Measurements from ENCODE around the gene ICE1.
"Not testable (repeated sequence)": the region's sequence is repeated elsewhere in the genome, so short reads cannot be mapped to it uniquely, and the experiment has no call there.

ICE1 gene

GRCh38 chr5:5413856-5414255 lies 8.6 kb upstream of the ICE1 start:
- H3K36me3 ChIP-seq (ENCODE audit: insufficient read depth, low read length); H3K4me1 ChIP-seq (ENCODE audit: insufficient read depth, low read length); H3K9me3 ChIP-seq (ENCODE audit: low read length); H2AFZ ChIP-seq (ENCODE audit: low read depth, low read length); H3K27me3 ChIP-seq (ENCODE audit: insufficient read depth, low read length); H3K4me3 ChIP-seq (ENCODE audit: low read length): not testable (repeated sequence)

GRCh38 chr5:5414999-5415398 lies 7.5 kb upstream of the ICE1 start:
- H2AFZ ChIP-seq (ENCODE audit: low read depth, low read length), result no peak overlapping the region
- no peaks in the 10 kb centered on the region for H3K9me3 ChIP-seq (ENCODE audit: low read length)
- no peaks in the 10 kb centered on the region for H3K4me1 ChIP-seq (ENCODE audit: insufficient read depth, low read length)

GRCh38 chr5:5416733-5417132 lies 5.7 kb upstream of the ICE1 start:
- Histone ChIP-seq H3K27me3 (ENCODE audit: insufficient read depth, low read length) (no peaks in the 10 kb centered on the region), H2AFZ (ENCODE audit: low read depth, low read length) (no peak overlapping the region), H3K4me1 (ENCODE audit: insufficient read depth, low read length) (peaks cover 8% of the 10 kb centered on the region), H3K4me3 (ENCODE audit: low read length) (no peak overlapping the region), H3K36me3 (ENCODE audit: insufficient read depth, low read length) (no peaks in the 10 kb centered on the region), H3K9me3 (ENCODE audit: low read length) (no peaks in the 10 kb centered on the region)

More at GRCh38 chr5:5414999-5415398, 7.5 kb upstream of the ICE1 start:
- H3K27me3 ChIP-seq (ENCODE audit: insufficient read depth, low read length), result no peaks in the 10 kb centered on the region
- H3K4me3 ChIP-seq (ENCODE audit: low read length), result no peak overlapping the region
- H3K36me3 ChIP-seq (ENCODE audit: insufficient read depth, low read length), result no peaks in the 10 kb centered on the region

- H3K4me1 ChIP-seq (ENCODE audit: insufficient read depth, low read length), result peaks cover 8% of the 10 kb centered on the region
- H3K4me3 ChIP-seq (ENCODE audit: low read length), result no peak overlapping the region
- H3K36me3 ChIP-seq (ENCODE audit: insufficient read depth, low read length), result no peaks in the 10 kb centered on the region
- H3K27me3 ChIP-seq (ENCODE audit: insufficient read depth, low read length), result no peaks in the 10 kb centered on the region
- H2AFZ ChIP-seq (ENCODE audit: low read depth, low read length), result no peak overlapping the region
- H3K9me3 ChIP-seq (ENCODE audit: low read length), result no peaks in the 10 kb centered on the region
Observed at GRCh38 chr5:5418006-5418405, 4.5 kb upstream of the ICE1 start.

GRCh38 chr5:5418764-5419163 lies 3.7 kb upstream of the ICE1 start:
- Histone ChIP-seq H3K27me3 (ENCODE audit: insufficient read depth, low read length) (no peaks in the 10 kb centered on the region), H2AFZ (ENCODE audit: low read depth, low read length) (no peak overlapping the region), H3K36me3 (ENCODE audit: insufficient read depth, low read length) (no peaks in the 10 kb centered on the region), H3K9me3 (ENCODE audit: low read length) (no peaks in the 10 kb centered on the region), H3K4me3 (ENCODE audit: low read length) (no peak overlapping the region), H3K4me1 (ENCODE audit: insufficient read depth, low read length) (peaks cover 12% of the 10 kb centered on the region)

- Histone ChIP-seq H2AFZ (ENCODE audit: low read depth, low read length) (no peak overlapping the region), H3K9me3 (ENCODE audit: low read length) (no peaks in the 10 kb centered on the region), H3K4me3 (ENCODE audit: low read length) (no peak overlapping the region), H3K36me3 (ENCODE audit: insufficient read depth, low read length) (no peaks in the 10 kb centered on the region), H3K4me1 (ENCODE audit: insufficient read depth, low read length) (peaks cover 19% of the 10 kb centered on the region), H3K27me3 (ENCODE audit: insufficient read depth, low read length) (no peaks in the 10 kb centered on the region)
Observed at GRCh38 chr5:5419291-5420210, 2.9 kb upstream of the ICE1 start.

GRCh38 chr5:5420251-5420650 lies 2.2 kb upstream of the ICE1 start:
- Histone ChIP-seq H3K4me3 (ENCODE audit: low read length) (no peak overlapping the region), H3K27me3 (ENCODE audit: insufficient read depth, low read length) (no peaks in the 10 kb centered on the region), H3K9me3 (ENCODE audit: low read length) (peaks cover 2% of the 10 kb centered on the region), H3K36me3 (ENCODE audit: insufficient read depth, low read length) (no peaks in the 10 kb centered on the region), H3K4me1 (ENCODE audit: insufficient read depth, low read length) (peaks cover 22% of the 10 kb centered on the region), H2AFZ (ENCODE audit: low read depth, low read length) (no peak overlapping the region)

- peak overlapping the region; percentile 85 for H3K4me3 ChIP-seq (ENCODE audit: low read length)
- peak overlapping the region; percentile 75 for H2AFZ ChIP-seq (ENCODE audit: low read depth, low read length)
- H3K4me1 ChIP-seq (ENCODE audit: insufficient read depth, low read length), result peaks cover 22% of the 10 kb centered on the region
- no peaks in the 10 kb centered on the region for H3K27me3 ChIP-seq (ENCODE audit: insufficient read depth, low read length)
- no peaks in the 10 kb centered on the region for H3K36me3 ChIP-seq (ENCODE audit: insufficient read depth, low read length)
- H3K9me3 ChIP-seq (ENCODE audit: low read length), result peaks cover 2% of the 10 kb centered on the region
Observed at GRCh38 chr5:5421149-5421960, 1.1 kb upstream of the ICE1 start.

GRCh38 chr5:5422819-5423515 lies 490 bp downstream of the ICE1 start:
- peaks cover 4% of the 10 kb centered on the region for H3K9me3 ChIP-seq (ENCODE audit: low read length)
- H3K4me3 ChIP-seq (ENCODE audit: low read length), result peak overlapping the region; percentile 85
- H3K4me1 ChIP-seq (ENCODE audit: insufficient read depth, low read length), result peaks cover 22% of the 10 kb centered on the region
- H3K36me3 ChIP-seq (ENCODE audit: insufficient read depth, low read length), result peaks cover 5% of the 10 kb centered on the region
- H3K27me3 ChIP-seq (ENCODE audit: insufficient read depth, low read length), result no peaks in the 10 kb centered on the region
- H2AFZ ChIP-seq (ENCODE audit: low read depth, low read length), result peak overlapping the region; percentile 75

- Histone ChIP-seq H3K9me3 (ENCODE audit: low read length) (peaks cover 5% of the 10 kb centered on the region), H2AFZ (ENCODE audit: low read depth, low read length) (no peak overlapping the region), H3K4me3 (ENCODE audit: low read length) (peak overlapping the region; percentile 85), H3K4me1 (ENCODE audit: insufficient read depth, low read length) (peaks cover 22% of the 10 kb centered on the region), H3K36me3 (ENCODE audit: insufficient read depth, low read length) (peaks cover 7% of the 10 kb centered on the region), H3K27me3 (ENCODE audit: insufficient read depth, low read length) (no peaks in the 10 kb centered on the region)
Observed at GRCh38 chr5:5423586-5423985, 1.1 kb downstream of the ICE1 start.

GRCh38 chr5:5424736-5425135 lies 2.3 kb downstream of the ICE1 start:
- Histone ChIP-seq H3K4me3 (ENCODE audit: low read length) (no peak overlapping the region), H3K36me3 (ENCODE audit: insufficient read depth, low read length) (peaks cover 7% of the 10 kb centered on the region), H3K9me3 (ENCODE audit: low read length) (peaks cover 5% of the 10 kb centered on the region), H2AFZ (ENCODE audit: low read depth, low read length) (no peak overlapping the region), H3K27me3 (ENCODE audit: insufficient read depth, low read length) (no peaks in the 10 kb centered on the region), H3K4me1 (ENCODE audit: insufficient read depth, low read length) (peaks cover 22% of the 10 kb centered on the region)

GRCh38 chr5:5430136-5430535 lies 7.7 kb downstream of the ICE1 start:
- Histone ChIP-seq H2AFZ (ENCODE audit: low read depth, low read length) (no peak overlapping the region), H3K4me1 (ENCODE audit: insufficient read depth, low read length) (no peaks in the 10 kb centered on the region), H3K9me3 (ENCODE audit: low read length) (peaks cover 3% of the 10 kb centered on the region), H3K36me3 (ENCODE audit: insufficient read depth, low read length) (peaks cover 7% of the 10 kb centered on the region), H3K27me3 (ENCODE audit: insufficient read depth, low read length) (no peaks in the 10 kb centered on the region), H3K4me3 (ENCODE audit: low read length) (no peak overlapping the region)

Data from neuron (in vitro differentiated cells).